B cell (primary cell): ENCODE results near the gene VLDLR.

Source experiments
- CTCF ChIP-seq: fragments of 200-600 bp; IDR thresholded peaks from one replicate; pipeline ENCODE4 v1.8.0; 2022; ENCODE audit warnings: antibody characterized with exemption, mild to moderate bottlenecking
- EZH2 ChIP-seq: IDR thresholded peaks from 2 replicates; pipeline ENCODE4 v1.6.1; 2012; ENCODE audit warnings: borderline replicate concordance, low read depth, mild to moderate bottlenecking, moderate library complexity, low read length; ENCODE audit not compliant: insufficient read depth, poor library complexity, severe bottlenecking

GRCh38 chr9:2700398-2700797 lies 78.8 kb downstream of the VLDLR start:
- TF ChIP-seq CTCF: no peak
- TF ChIP-seq EZH2: no peak
